ENCODE results near the gene SBF2. TPM values are rescaled to one million over a fixed set of nuclear protein-coding genes. Genes with fewer than 3 reads are reported as not detected.

The SBF2 gene
- total RNA-seq, 1 experiment from 2014 or later = 30.2 TPM

DNA sequence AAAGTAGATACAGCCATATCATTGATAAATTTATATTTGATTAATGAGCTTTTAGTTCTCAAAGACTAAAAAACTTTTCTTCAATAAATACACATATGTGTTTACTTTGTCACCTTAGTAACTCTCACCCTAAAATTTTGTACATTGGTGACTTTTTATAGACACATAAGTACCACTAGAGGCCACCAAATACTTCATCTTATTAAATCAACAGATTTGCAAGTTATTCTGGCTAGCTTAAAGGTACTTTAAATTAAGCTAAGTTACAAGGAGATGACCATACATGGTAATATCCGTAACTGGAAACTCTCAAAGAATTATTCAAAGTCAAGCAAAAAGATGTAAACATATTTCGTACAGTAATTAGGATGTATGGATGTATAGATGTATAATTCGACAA lies 112.2 kb downstream of the SBF2 start:
- Histone ChIP-seq H4K20me1 (ENCODE audit: control insufficient read depth, insufficient read depth, insufficient read length) (no peaks in the 10 kb centered on the region), H3K14ac (ENCODE audit: insufficient read depth, low read length) (no peak overlapping the region), H3T11ph (ENCODE audit: low read length) (no peak overlapping the region), H4K5ac (ENCODE audit: insufficient read length, low read depth, low read length) (no peak overlapping the region), H2BK12ac (ENCODE audit: insufficient read length, low read depth, low read length) (no peak overlapping the region), H3K23me2 (ENCODE audit: insufficient read length, low read depth, low read length, poor library complexity, severe bottlenecking) (no peaks in the 10 kb centered on the region), H2BK5ac (ENCODE audit: insufficient read length, low read length) (no peak overlapping the region), H3K56ac (ENCODE audit: insufficient read length, low read depth, low read length) (no peak overlapping the region), H2BK120ac (ENCODE audit: low read depth, low read length, poor library complexity, severe bottlenecking) (no peak overlapping the region), H3K4ac (ENCODE audit: low read depth, low read length) (no peak overlapping the region), H2BK20ac (ENCODE audit: low read depth, low read length, poor library complexity, severe bottlenecking) (no peak overlapping the region), H3K9ac (ENCODE audit: extremely low read depth, insufficient read length, low read length) (no peak overlapping the region), H3K18ac (ENCODE audit: insufficient read length, low read depth, low read length) (no peak overlapping the region), H2AK5ac (ENCODE audit: insufficient read length, low read length) (no peak overlapping the region), H4K91ac (ENCODE audit: insufficient read length, low read depth, low read length) (no peak overlapping the region), H4K8ac (replicated peaks; ENCODE audit: insufficient read length, low read depth, low read length) (no peak overlapping the region), H2BK15ac (ENCODE audit: low read depth, low read length) (no peak overlapping the region), H3K4me1 (ENCODE audit: insufficient read depth, low read length) (no peaks in the 10 kb centered on the region), H3K4me2 (ENCODE audit: insufficient read depth, insufficient read length, low read length) (no peak overlapping the region), H3K27me3 (ENCODE audit: insufficient read depth, low read length) (no peaks in the 10 kb centered on the region), H3K79me1 (ENCODE audit: insufficient read depth, low read depth, low read length, poor library complexity, severe bottlenecking) (no peaks in the 10 kb centered on the region), H3K23ac (ENCODE audit: insufficient read length, low read depth, low read length) (no peak overlapping the region), H3K27ac (ENCODE audit: insufficient read length, low read depth, low read length) (no peak overlapping the region), H3K9me3 (ENCODE audit: control insufficient read depth, low read depth, low read length) (no peaks in the 10 kb centered on the region), H2AFZ (ENCODE audit: low read length) (no peak overlapping the region), H3K79me2 (ENCODE audit: insufficient read depth, low read length) (no peaks in the 10 kb centered on the region)
- Mint-ChIP-seq H3K9me3 (peaks cover 6 to 8% of the 10 kb centered on the region in 2 experiments; a peak in 3 of 5 replicates), H3K4me3 (no peak overlapping the region), H3K27ac (no peak overlapping the region), H3K36me3 (ENCODE audit: insufficient read depth in 1 of 3, low read depth in 3 of 3) (peaks cover 0 to 7% (median 6%) of the 10 kb centered on the region in 3 experiments; a peak in 4 of 7 replicates), H3K4me1 (no peaks in the 10 kb centered on the region), H3K27me3 (ENCODE audit: low read depth) (no peaks in the 10 kb centered on the region)
- 100% methylated on average over 1 of the region's 3 CpGs for WGBS (ENCODE audit: extremely low coverage, insufficient read length, low lambda C conversion rate)
- no peak for DNase-seq
- TF ChIP-seq CTCF (conservative IDR thresholded peaks at IDR 0.05) = peak; percentile 40; the same call in 1 of the 3 replicates

Data from H9 (cell line).